DND-41 (cell line): ENCODE measurements around the gene KIF21A.

Source experiments
- EZH2 ChIP-seq: IDR thresholded peaks from 3 replicates; pipeline ENCODE4 v1.6.1; 2012; ENCODE audit warnings: borderline replicate concordance, low read depth, mild to moderate bottlenecking, moderate library complexity, low read length, inconsistent platforms; ENCODE audit not compliant: severe bottlenecking
- TF ChIP-seq, protein P1 (sequence below): IDR thresholded peaks from 2 replicates; pipeline ENCODE4 v1.5.1; 2012; ENCODE audit warnings: borderline replicate concordance, low read length, moderate library complexity, mild to moderate bottlenecking; ENCODE audit not compliant: poor library complexity, severe bottlenecking; ENCODE audit errors: extremely low read depth

DNA sequence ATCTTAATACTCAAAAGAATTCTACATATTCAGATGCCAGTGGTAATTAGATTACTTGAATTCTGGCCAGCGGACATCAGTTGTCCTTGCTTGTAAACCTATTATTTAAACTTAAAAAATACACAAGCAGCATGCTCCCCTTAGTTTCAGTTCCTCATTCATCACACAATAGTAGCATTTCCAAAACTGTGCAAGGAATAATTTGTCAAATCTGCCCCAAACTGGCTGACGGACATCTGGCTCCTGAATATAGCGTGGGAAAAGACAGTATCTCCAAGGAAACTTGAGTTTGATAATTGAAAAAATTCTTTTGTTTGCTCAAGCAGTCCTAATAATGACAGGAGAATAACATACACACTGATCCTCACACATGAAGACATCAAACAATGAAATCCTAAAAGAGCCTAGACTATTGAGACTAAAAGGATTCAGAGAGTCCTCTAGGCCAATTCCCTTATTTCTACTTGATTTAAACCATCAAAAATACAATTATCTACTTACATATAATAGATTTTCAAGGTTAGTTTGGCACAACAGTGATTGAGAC is 90.4 kb downstream of the KIF21A start:
- TF ChIP-seq, protein P1, sequence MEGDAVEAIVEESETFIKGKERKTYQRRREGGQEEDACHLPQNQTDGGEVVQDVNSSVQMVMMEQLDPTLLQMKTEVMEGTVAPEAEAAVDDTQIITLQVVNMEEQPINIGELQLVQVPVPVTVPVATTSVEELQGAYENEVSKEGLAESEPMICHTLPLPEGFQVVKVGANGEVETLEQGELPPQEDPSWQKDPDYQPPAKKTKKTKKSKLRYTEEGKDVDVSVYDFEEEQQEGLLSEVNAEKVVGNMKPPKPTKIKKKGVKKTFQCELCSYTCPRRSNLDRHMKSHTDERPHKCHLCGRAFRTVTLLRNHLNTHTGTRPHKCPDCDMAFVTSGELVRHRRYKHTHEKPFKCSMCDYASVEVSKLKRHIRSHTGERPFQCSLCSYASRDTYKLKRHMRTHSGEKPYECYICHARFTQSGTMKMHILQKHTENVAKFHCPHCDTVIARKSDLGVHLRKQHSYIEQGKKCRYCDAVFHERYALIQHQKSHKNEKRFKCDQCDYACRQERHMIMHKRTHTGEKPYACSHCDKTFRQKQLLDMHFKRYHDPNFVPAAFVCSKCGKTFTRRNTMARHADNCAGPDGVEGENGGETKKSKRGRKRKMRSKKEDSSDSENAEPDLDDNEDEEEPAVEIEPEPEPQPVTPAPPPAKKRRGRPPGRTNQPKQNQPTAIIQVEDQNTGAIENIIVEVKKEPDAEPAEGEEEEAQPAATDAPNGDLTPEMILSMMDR: no peak
- TF ChIP-seq EZH2: no peak
